K562 (cell line): ENCODE results near the gene YPEL5. TPM values are rescaled to one million over a fixed set of nuclear protein-coding genes. Genes with fewer than 3 reads are reported as not detected.

ENCODE experiments used
- ATAC-seq: fragments of 200-7000 bp; cut with Tn5 transposase; 3 replicates; pipeline ENCODE4 v1.9.1; 2020; ENCODE audit warnings: moderate library complexity
- BruUV-seq: library from RNA; stranded (reverse); fragments of 400-500 nt; replicated peaks from 2 replicates; lab custom pipeline; 2021; lab: Mats Ljungman, UMichigan
- CTCF ChIA-PET: fragments of 300-600 bp; formaldehyde crosslinking; extraction: SDS; loops from one replicate; lab custom pipeline; 2021; ENCODE audit warnings: low intra/inter-chr PET ratio; lab: Yijun Ruan, JAX
- POLR2A ChIA-PET: fragments of 300-600, 350-650 bp; sonication (Branson Sonifier 250); formaldehyde crosslinking; extraction: SDS; loops from one replicate; lab custom pipeline; 2021; ENCODE audit warnings: antibody characterized with exemption, inconsistent platforms; lab: Yijun Ruan, JAX
- DNase-seq, 4 experiments: peaks; one replicate each; pipeline versions ENCODE4 v3.0.0 to v3.0.0-alpha.2; 2011 to 2018; ENCODE audit warnings: low spot score in 3 of 4, mixed read lengths in 3 of 4; ENCODE audit errors: extremely low read depth in 1 of 4
- FAIRE-seq: peaks from 2 replicates; lab custom pipeline; 2011; peaks lifted over from hg19 to GRCh38; lab: Jason Lieb, UNC
- H2AFZ ChIP-seq: 2 replicates; pipeline ENCODE4 v1.6.0; 2011; ENCODE audit warnings: low read depth, low read length, control low read depth, inconsistent platforms
- H3K27ac ChIP-seq: fragments of 200-600 bp; 3 replicates; pipeline ENCODE4 v1.8.0; 2011; ENCODE audit warnings: low read depth, mild to moderate bottlenecking, control low read depth, inconsistent platforms, low read length, moderate library complexity, mixed read lengths; ENCODE audit errors: extremely low read depth
- H3K27me3 ChIP-seq, 2 experiments: fragments of 300-600 bp in 1 of 2; 2 replicates in 1 of 2; 3 replicates in 1 of 2; pipeline versions ENCODE4 v1.6.0 to v1.8.0; 2011; ENCODE audit warnings: inconsistent platforms in 2 of 2, low read length in 2 of 2, mild to moderate bottlenecking in 1 of 2, mixed read lengths in 1 of 2, moderate library complexity in 1 of 2; ENCODE audit not compliant: control insufficient read depth in 2 of 2, insufficient read depth in 2 of 2
- H3K36me3 ChIP-seq: fragments of 300-600 bp; 3 replicates; pipeline ENCODE4 v1.8.0; 2011; ENCODE audit warnings: mild to moderate bottlenecking, low read length, inconsistent platforms; ENCODE audit not compliant: control insufficient read depth, insufficient read depth
- H3K4me1 ChIP-seq, 2 experiments: fragments of 200-600 bp in 1 of 2; replicated peaks in 1 of 2; 2 replicates in 1 of 2; 3 replicates in 1 of 2; pipeline versions ENCODE4 v1.5.1 to v1.8.0; 2011; ENCODE audit warnings: inconsistent platforms in 2 of 2, low read length in 2 of 2, mild to moderate bottlenecking in 1 of 2, mixed read lengths in 1 of 2, moderate library complexity in 1 of 2; ENCODE audit not compliant: control insufficient read depth in 2 of 2, insufficient read depth in 2 of 2
- H3K4me2 ChIP-seq: 2 replicates; pipeline ENCODE4 v1.6.1; 2011; ENCODE audit warnings: low read length, control low read depth, inconsistent platforms, mixed read lengths; ENCODE audit not compliant: insufficient read depth
- H3K4me3 ChIP-seq: fragments of 200-600 bp; sonication (generic), shearing (Covaris generic); 2 replicates; pipeline ENCODE4 v1.5.1; 2016; ENCODE audit warnings: control low read depth, inconsistent platforms
- H3K79me2 ChIP-seq: fragments of 200-600 bp; 3 replicates; pipeline ENCODE4 v1.8.0; 2011; ENCODE audit warnings: low read length, inconsistent platforms; ENCODE audit not compliant: control insufficient read depth, insufficient read depth
- H3K9ac ChIP-seq, 2 experiments: 2 replicates each; pipeline versions ENCODE4 v1.6.0 to v1.6.1; 2011; ENCODE audit warnings: low read depth in 2 of 2, low read length in 2 of 2, control low read depth in 1 of 2, inconsistent platforms in 1 of 2, mild to moderate bottlenecking in 1 of 2, mixed read lengths in 1 of 2; ENCODE audit not compliant: insufficient read depth in 1 of 2
- H3K9me1 ChIP-seq: one replicate; pipeline ENCODE4 v1.6.0; 2011; ENCODE audit warnings: inconsistent platforms, mild to moderate bottlenecking, low read length, moderate library complexity; ENCODE audit not compliant: control insufficient read depth, insufficient read depth
- H3K9me3 ChIP-seq: replicated peaks from 2 replicates; pipeline ENCODE4 v1.5.1; 2011; ENCODE audit warnings: low read depth, low read length, inconsistent platforms; ENCODE audit not compliant: control insufficient read depth, insufficient read depth
- H4K20me1 ChIP-seq: replicated peaks from 2 replicates; pipeline ENCODE4 v1.6.1; 2011; ENCODE audit warnings: low read length, inconsistent platforms, mixed read lengths; ENCODE audit not compliant: control insufficient read depth, insufficient read depth
- GATA2 ChIP-seq: sonication (generic); formaldehyde crosslinking; IDR thresholded peaks from 2 replicates; pipeline ENCODE4 v1.4.0; 2020; ENCODE audit warnings: mild to moderate bottlenecking, missing genetic modification reagents
- RBM15 ChIP-seq: fragments of 200-400 bp; formaldehyde crosslinking; IDR thresholded peaks from 2 replicates; pipeline ENCODE4 v1.6.1; 2018; ENCODE audit warnings: mild to moderate bottlenecking, low read length, moderate library complexity; ENCODE audit not compliant: insufficient read depth
- RUNX1 ChIP-seq: sonication (generic); IDR thresholded peaks from 2 replicates; pipeline ENCODE4 v1.6.1; 2016; ENCODE audit warnings: antibody characterized with exemption, low read depth
- SAP30 ChIP-seq: fragments of 200-600 bp; sonication (generic); IDR thresholded peaks from 2 replicates; pipeline ENCODE4 v1.6.1; 2012; ENCODE audit warnings: borderline replicate concordance, low read depth, mild to moderate bottlenecking, moderate library complexity, low read length, control low read depth, inconsistent platforms; ENCODE audit not compliant: insufficient read depth, poor library complexity, severe bottlenecking
- TCF7L2 ChIP-seq: fragments of 150-350 bp; IDR thresholded peaks from 2 replicates; pipeline ENCODE4 v1.6.1; 2016; ENCODE audit warnings: low read depth, mild to moderate bottlenecking, low read length, moderate library complexity
- U2AF2 ChIP-seq: fragments of 200-400 bp; formaldehyde crosslinking; optimal IDR thresholded peaks from 2 replicates; pipeline ENCODE3; 2017; ENCODE audit warnings: low read depth, mild to moderate bottlenecking, low read length
- ZNF217 ChIP-seq: sonication (generic); formaldehyde crosslinking; IDR thresholded peaks from 2 replicates; pipeline ENCODE4 v1.8.0; 2022; ENCODE audit warnings: mild to moderate bottlenecking, missing genetic modification reagents
- WGBS: fragments of 100-300 bp; shearing (Covaris generic); methylation state at CpG from one replicate; pipeline ENCODE4 v1.1.6; 2016; ENCODE audit warnings: low coverage, mixed read lengths; ENCODE audit not compliant: insufficient coverage; ENCODE audit errors: missing lambda C conversion rate; 5-methylcytosine and 5-hydroxymethylcytosine counted together
- in situ Hi-C: fragments of 300-500 bp; cut with MboI; formaldehyde crosslinking; loops from 4 replicates; pipeline ENCODE4 v1.15.0; 2018; ENCODE audit warnings: inconsistent platforms, mixed read lengths
- intact Hi-C: fragments of 100-400 bp; cut with micrococcal nuclease; formaldehyde crosslinking; loops from 2 replicates; pipeline ENCODE4 v1.14.2; 2022
- polyA plus RNA-seq, 8 experiments: library from polyadenylated mRNA; depleted of rRNA in 4 of 8; stranded (reverse) in 5 of 8; unstranded in 3 of 8; fragments of >200 nt; fragmentation: Nextera tagmentation in 2 of 8; fragmentation: Illumina TruSeq in 1 of 8; extraction: Ambion mirVana in 2 of 8; extraction: Trizol in 1 of 8; gene quantifications; 2 replicates each; pipeline versions ENCODE4 v1.2.1 to v1.2.3, GENCODE V29; 2011 to 2014; ENCODE audit warnings: inconsistent platforms in 1 of 8, missing spikeins in 1 of 8
- total RNA-seq, 7 experiments: library from RNA; depleted of rRNA in 6 of 7; stranded (reverse); fragments of >200 nt in 6 of 7; fragmentation: Illumina TruSeq in 2 of 7; extraction: Trizol in 2 of 7; gene quantifications; 2 replicates each; pipeline versions ENCODE4 v1.2.1 to v1.2.3, GENCODE V29; 2011 to 2021; ENCODE audit warnings: low replicate concordance in 1 of 7
- TF ChIP-seq, protein P1 (sequence below), 2 experiments: fragments of 450-650 bp; IDR thresholded peaks; 2 replicates each; pipeline ENCODE4 v1.6.1; 2016
- TF ChIP-seq, protein P2 (sequence below), 2 experiments: fragments of 150-350 bp in 1 of 2; IDR thresholded peaks; 2 replicates each; pipeline ENCODE4 v1.6.1; 2012 to 2016; ENCODE audit warnings: low read depth in 2 of 2, low read length in 2 of 2, mild to moderate bottlenecking in 1 of 2, moderate library complexity in 1 of 2

Gene YPEL5
- total and polyA plus RNA-seq, 9 of the 15 experiments (the other 6 are each of a cell fraction or from before 2014, with no cell fraction given): 5.4 to 34.4 (median 12.3) TPM

DNA sequence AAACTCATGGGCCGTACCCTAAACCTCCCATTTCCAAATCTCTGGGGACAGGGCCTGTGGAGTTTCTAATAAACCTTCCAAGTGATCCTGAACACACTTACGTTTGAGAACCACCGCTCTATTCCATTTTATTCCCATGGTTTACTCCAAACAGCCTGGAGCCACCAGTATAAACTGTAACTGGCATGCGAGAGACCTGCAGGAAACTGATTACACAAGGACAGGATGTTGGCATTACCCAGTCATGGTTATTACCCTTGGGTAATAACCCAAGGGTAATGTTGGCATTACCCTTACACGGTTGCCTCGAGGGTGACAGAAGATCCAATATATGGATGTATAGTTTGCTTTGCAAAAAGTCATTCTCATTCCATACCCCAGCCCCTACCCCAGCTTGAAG, 37.0 kb upstream of the YPEL5 start:
- no peaks in the 10 kb centered on the region for H3K79me2 ChIP-seq
- no peaks in the 10 kb centered on the region; a peak in 1 of 5 replicates for H3K4me1 ChIP-seq
- DNase-seq: no peak
- H4K20me1 ChIP-seq: no peaks in the 10 kb centered on the region
- FAIRE-seq: no peak
- H3K9me3 ChIP-seq: no peaks in the 10 kb centered on the region
- ChIA-PET POLR2A (no interaction called here), CTCF (no interaction called here)
- no peak overlapping the region for H3K27ac ChIP-seq
- ATAC-seq: no peak
- no peak overlapping the region for H3K9ac ChIP-seq
- no peaks in the 10 kb centered on the region for H3K36me3 ChIP-seq
- H2AFZ ChIP-seq: no peak overlapping the region
- intact Hi-C loops (no loop called here), in situ Hi-C loops (no loop called here)
- H3K4me2 ChIP-seq: no peak overlapping the region
- no peaks in the 10 kb centered on the region for H3K9me1 ChIP-seq
- 2% methylated on average over 6 of the region's 6 CpGs for WGBS
- H3K4me3 ChIP-seq: no peak overlapping the region
- H3K27me3 ChIP-seq: peaks cover 22 to 55% of the 10 kb centered on the region in 2 experiments
- TF ChIP-seq RUNX1: no peak
- TF ChIP-seq, protein P1, sequence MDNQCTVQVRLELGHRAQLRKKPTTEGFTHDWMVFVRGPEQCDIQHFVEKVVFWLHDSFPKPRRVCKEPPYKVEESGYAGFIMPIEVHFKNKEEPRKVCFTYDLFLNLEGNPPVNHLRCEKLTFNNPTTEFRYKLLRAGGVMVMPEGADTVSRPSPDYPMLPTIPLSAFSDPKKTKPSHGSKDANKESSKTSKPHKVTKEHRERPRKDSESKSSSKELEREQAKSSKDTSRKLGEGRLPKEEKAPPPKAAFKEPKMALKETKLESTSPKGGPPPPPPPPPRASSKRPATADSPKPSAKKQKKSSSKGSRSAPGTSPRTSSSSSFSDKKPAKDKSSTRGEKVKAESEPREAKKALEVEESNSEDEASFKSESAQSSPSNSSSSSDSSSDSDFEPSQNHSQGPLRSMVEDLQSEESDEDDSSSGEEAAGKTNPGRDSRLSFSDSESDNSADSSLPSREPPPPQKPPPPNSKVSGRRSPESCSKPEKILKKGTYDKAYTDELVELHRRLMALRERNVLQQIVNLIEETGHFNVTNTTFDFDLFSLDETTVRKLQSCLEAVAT (IDR thresholded peaks at IDR 0.05): no peak
- BruUV-seq: no TSS peak

DNA sequence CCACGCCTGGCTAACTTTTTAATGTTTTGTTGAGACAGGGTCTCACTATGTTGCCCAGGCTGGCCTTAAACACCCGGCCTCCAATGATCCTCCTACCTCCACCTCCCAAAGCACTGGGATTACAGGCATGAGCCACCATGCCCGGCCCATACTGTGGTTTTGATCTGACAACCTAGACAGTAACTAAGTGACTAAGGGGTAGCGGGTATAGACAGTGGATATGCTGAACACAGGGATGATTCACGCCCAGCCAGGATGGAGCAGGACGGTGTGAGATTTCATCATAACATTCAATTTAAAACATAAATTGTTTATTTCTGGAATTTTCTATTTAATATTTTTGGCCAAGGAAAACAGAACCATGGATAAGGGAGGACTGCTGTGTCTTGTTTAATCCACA, 36.0 kb upstream of the YPEL5 start:
- no TSS peak for BruUV-seq
- Histone ChIP-seq H3K9me1 (no peaks in the 10 kb centered on the region), H3K4me3 (no peak overlapping the region), H3K27ac (no peak overlapping the region), H3K36me3 (no peaks in the 10 kb centered on the region), H4K20me1 (no peaks in the 10 kb centered on the region), H3K79me2 (no peaks in the 10 kb centered on the region), H3K4me1 (no peaks in the 10 kb centered on the region; a peak in 1 of 5 replicates), H3K9ac (no peak overlapping the region), H3K27me3 (peaks cover 21 to 60% of the 10 kb centered on the region in 2 experiments), H3K9me3 (no peaks in the 10 kb centered on the region), H2AFZ (no peak overlapping the region), H3K4me2 (no peak overlapping the region)
- TF ChIP-seq ZNF217 (no peak), GATA2 (no peak), RBM15 (no peak), TCF7L2 (no peak), U2AF2 (no peak), SAP30 (no peak)
- TF ChIP-seq, protein P2, sequence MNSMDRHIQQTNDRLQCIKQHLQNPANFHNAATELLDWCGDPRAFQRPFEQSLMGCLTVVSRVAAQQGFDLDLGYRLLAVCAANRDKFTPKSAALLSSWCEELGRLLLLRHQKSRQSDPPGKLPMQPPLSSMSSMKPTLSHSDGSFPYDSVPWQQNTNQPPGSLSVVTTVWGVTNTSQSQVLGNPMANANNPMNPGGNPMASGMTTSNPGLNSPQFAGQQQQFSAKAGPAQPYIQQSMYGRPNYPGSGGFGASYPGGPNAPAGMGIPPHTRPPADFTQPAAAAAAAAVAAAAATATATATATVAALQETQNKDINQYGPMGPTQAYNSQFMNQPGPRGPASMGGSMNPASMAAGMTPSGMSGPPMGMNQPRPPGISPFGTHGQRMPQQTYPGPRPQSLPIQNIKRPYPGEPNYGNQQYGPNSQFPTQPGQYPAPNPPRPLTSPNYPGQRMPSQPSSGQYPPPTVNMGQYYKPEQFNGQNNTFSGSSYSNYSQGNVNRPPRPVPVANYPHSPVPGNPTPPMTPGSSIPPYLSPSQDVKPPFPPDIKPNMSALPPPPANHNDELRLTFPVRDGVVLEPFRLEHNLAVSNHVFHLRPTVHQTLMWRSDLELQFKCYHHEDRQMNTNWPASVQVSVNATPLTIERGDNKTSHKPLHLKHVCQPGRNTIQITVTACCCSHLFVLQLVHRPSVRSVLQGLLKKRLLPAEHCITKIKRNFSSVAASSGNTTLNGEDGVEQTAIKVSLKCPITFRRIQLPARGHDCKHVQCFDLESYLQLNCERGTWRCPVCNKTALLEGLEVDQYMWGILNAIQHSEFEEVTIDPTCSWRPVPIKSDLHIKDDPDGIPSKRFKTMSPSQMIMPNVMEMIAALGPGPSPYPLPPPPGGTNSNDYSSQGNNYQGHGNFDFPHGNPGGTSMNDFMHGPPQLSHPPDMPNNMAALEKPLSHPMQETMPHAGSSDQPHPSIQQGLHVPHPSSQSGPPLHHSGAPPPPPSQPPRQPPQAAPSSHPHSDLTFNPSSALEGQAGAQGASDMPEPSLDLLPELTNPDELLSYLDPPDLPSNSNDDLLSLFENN (IDR thresholded peaks at IDR 0.05; ENCODE audit: low read depth in 2 of 2, low read length in 2 of 2): no peak
- no peak for ATAC-seq
- POLR2A ChIA-PET: no interaction called here
- CTCF ChIA-PET: no interaction called here
- intact Hi-C loops: no loop called here
- 0% methylated on average over 6 of the region's 6 CpGs for WGBS
- FAIRE-seq: no peak
- in situ Hi-C loops: no loop called here
- DNase-seq: no peak
